ENCODE results near the gene TDRD7.
"Not testable (repeated sequence)": the region's sequence is repeated elsewhere in the genome, so short reads cannot be mapped to it uniquely, and the experiment has no call there.

TDRD7 gene

GRCh38 chr9:97475059-97475458 lies 63.2 kb downstream of the TDRD7 start:
- no peak for DNase-seq (ENCODE audit: low read depth)

DNA sequence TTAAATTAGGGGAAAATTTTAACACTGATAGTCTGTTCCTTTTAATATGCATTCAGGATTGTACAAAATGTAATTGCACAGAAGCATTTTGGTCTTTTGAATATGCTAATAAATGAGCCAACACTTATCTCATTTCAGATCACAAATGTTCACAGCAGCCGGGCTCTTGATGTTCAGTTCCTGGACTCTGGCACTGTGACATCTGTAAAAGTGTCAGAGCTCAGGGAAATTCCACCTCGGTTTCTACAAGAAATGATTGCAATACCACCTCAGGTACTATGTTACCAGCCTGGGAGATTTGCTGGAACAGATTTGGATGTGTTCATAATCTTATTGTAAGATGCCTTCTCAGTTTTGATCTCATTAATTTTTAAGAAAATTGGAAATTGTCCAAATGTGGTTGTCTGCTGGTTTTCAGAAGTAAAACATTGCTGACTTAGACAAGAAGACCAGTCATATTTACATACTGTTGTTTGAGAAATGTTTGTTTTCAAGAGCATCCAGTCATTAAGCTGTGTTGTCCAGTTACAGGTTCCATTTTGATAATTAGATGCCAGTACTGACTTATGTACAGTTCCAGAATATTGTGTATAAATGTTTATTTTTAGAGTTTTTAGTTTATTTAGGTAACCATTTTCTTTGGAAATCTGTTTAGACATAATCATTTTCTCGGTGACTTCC lies 66.5 kb downstream of the TDRD7 start:
- no peak for DNase-seq (ENCODE audit: low read depth)

DNA sequence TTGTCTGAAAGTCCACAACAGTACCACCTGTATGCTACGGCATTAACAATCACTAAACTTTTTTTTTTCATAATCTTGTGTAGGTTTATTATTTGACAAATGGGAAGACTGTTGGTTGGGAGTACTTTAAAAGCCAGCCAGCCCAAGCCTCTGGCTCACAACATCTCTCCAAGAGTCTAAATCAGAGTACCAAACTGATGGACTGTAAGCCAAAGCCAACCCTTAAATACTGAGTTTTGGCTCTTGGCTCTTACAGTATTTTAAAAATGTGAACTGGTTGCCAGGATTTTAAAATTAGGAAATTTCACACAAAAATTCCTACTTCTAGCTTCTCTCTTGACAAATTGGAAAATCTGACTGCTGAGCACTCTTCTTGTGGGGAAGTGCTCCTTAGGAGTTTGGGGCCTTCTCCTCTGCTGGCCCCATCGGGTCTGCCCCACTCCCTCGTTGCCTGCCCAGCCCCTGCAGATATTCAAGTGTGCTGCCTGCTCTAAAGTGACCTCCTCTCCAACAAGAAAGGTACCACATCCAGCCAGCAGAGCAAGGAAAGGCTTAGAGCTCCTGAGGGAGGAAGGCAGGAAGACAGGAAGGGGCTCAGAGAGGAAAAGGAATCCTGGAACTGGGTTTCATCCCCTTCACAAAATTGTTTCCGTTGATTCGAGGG lies 67.7 kb downstream of the TDRD7 start:
- no peak for DNase-seq (ENCODE audit: low read depth)

DNA sequence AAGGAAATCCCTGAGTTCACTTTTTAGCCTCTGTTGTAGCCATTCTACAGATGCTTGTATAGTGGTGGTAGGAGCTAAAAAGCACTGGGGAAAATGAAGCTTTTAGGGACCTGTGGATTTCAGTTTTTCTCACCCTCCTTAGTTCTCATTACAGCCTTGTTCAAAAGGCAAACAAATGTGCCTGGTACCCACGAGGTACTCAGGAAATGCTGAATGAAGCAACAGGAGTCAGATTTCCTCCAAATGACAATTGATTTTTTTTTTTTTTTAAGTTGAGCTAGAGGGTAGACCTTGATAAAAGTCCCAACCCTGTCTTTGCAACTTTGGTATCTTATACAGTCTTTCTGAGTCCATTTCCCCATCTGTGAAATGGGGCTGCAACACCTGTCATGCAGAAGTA lies 68.3 kb downstream of the TDRD7 start:
- no peak for DNase-seq (ENCODE audit: low read depth)

- no peak for DNase-seq (ENCODE audit: low read depth)
Observed at GRCh38 chr9:97480749-97481148, 68.9 kb downstream of the TDRD7 start.

GRCh38 chr9:97484134-97484533 lies 72.2 kb downstream of the TDRD7 start:
- no peak for DNase-seq (ENCODE audit: low read depth)

GRCh38 chr9:97487107-97487506 lies 75.2 kb downstream of the TDRD7 start:
- no peak for DNase-seq (ENCODE audit: low read depth)

DNA sequence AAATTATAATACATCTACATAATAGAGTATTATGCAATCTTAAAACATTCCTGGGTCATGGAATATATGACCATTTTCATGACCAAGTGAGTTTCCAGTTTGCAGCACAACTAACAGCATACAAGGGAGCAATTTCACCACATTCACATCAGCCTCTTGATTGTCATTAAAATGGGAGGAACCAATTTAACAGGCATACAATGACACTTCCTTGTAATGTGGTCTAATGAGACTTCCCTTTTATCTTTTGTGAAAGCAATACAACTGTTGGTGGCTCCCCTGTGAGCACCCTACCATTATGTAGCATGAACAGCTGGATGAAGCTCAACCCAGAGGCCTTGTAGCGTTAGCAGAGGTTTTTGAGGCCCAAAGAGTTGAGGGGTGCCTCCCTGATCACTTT lies 76.0 kb downstream of the TDRD7 start:
- no peak for DNase-seq (ENCODE audit: low read depth)

DNA sequence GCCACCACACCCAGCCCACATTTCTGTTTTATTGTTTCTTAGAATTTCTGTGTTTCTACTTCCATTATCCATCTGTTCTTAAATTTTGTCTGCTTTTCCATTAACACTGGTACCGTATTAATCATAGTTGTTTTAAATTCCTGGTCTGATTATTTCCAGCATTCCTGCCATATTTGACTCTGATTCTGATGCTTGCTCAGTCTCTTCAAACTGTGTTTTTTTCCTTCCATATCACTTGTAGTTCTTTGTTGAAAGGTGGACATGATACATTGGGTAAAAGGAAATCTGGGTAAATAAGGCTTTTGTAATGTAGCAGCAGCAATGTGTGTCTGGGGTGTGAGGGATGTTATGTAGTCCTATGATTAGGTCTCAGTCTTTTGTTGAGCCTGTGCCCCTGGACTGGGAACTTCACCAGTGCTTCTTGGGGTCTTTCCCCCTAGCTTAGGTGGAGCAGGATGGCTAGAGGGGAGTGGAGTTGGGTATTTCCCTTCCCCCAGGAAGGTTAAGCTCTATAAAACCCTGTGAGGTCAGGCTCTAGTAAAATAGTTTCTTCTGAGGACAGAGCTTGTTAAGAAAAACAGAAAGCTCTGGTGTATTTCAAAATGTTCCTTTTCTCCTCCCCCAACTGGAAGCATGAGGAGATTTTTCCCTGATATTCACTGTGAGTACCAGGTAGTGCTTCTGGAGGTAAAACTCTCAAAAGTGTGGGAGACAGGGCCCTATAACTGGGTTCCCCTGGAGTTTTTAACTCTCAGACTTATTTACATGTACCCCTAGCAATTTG lies 79.5 kb downstream of the TDRD7 start:
- DNase-seq (ENCODE audit: low read depth), result no peak

- not testable (repeated sequence) for DNase-seq (ENCODE audit: low read depth)
Observed at GRCh38 chr9:97497558-97498375, 85.9 kb downstream of the TDRD7 start.

DNA sequence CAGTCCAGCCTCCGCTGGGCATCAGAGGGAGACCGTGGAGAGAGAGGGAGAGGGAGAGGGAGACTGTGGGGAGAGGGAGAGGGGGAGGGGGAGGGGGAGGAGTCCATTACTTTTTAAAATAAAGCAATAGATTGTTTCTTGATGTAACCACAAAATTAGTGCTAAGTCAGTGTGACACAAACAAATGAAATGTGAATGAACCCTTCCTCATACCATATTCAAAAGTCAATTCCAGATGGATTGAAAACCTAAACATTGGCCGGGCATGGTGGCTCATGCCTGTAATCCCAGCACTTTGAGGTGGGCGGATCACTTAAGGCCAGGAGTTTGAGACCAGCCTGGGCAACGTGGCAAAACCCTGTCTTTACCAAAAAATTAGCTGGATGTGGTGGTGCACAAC lies 87.0 kb downstream of the TDRD7 start:
- DNase-seq (ENCODE audit: low read depth), result not testable (repeated sequence)

DNA sequence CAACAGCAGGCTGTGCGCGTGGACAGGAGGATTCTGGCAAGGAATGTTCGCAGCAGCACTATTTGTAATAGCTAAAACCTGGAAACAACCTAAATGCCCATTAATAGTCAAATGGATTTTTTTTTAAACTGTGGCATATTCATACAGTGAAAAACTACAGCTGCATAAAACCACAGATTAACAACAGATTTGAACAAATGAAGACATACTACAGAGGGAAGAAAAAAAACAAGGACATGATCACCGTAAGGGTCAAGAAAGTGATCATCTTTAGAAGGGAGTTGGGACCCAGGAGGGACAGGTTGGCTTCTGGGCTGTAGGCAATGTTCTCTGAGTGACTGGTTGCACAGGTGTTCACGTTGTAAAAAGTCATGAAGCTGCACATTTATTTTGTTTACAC lies 88.4 kb downstream of the TDRD7 start:
- DNase-seq (ENCODE audit: low read depth), result no peak

GRCh38 chr9:97500765-97501176 lies 88.9 kb downstream of the TDRD7 start:
- DNase-seq (ENCODE audit: low read depth), result no peak

GRCh38 chr9:97501177-97501971 lies 89.5 kb downstream of the TDRD7 start, which contains the start of gene TMOD1:
TSS of gene TMOD1 (plus strand) at chr9:97501666. CDS start at chr9:97524189, 22,523 bp downstream.
- no peak for DNase-seq (ENCODE audit: low read depth)

DNA sequence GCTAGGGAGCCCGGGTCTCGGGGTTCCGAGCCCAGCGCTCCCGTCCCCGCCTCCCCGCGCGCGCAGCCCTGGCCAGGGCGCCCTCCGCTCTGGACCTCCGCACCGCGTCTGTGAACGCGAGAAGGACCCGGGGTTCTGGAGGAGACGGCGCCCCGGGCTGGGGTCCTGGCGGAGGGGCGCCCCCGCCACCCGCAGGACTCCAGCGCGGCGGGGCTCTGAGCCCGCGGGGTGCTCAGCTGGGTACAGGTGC lies 90.0 kb downstream of the TDRD7 start:
- no peak for DNase-seq (ENCODE audit: low read depth)

DNA sequence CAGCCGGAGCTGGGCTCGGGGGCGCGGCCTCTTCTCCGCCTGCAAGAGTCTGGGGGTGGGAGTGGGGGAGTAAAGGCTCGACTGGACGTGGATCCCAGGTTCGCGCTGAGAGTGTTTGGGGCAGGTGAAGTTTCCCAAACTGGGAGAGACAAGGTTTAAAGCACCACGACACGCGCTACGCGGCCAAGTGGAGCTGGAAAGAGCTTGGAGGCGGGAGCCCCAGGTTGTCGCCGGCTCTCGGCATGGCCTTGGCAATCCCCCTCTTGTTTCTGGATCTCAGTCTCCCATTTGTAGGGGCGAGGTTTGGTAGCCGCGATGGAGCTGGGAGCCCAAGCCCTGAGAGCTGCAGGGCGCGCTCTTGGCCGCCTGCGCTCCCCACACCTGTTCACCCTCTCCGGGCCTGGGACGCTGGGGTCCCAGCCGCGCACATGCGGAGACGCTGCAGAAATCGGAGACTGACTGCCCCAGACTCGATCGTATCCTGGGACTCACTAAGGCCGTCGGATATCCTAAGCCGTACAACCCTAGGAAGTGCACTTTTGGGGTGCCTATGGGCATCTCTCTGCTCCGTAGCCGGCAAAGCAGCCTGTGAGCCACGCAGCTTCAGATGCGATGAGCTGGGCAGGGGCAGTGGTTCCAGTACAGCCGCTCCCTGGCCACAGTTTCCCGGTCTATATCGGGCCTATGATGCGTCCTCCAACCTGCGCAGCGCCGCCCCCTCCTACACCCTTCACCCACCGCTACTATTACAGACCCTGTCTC lies 90.5 kb downstream of the TDRD7 start:
- no peak for DNase-seq (ENCODE audit: low read depth)

- DNase-seq (ENCODE audit: low read depth), result no peak
Observed at GRCh38 chr9:97502984-97503861, 91.3 kb downstream of the TDRD7 start.

DNA sequence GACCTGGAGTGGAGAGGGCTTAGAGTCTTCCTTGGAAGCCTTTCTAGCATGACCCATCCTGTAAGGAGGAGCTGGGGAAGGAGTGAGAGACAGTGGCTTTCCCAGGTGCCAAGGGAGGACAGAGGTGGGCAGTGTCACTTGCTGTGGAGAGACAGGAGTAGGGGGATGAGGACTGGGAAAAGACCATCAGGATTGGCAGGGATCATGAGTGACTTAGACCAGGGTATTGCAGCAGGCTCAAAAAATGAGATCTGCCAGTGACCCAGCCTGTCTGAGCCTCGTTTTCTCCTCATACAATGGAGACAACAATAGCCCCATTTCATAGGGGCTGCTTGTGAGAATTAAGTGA lies 91.9 kb downstream of the TDRD7 start:
- no peak for DNase-seq (ENCODE audit: low read depth)

DNA sequence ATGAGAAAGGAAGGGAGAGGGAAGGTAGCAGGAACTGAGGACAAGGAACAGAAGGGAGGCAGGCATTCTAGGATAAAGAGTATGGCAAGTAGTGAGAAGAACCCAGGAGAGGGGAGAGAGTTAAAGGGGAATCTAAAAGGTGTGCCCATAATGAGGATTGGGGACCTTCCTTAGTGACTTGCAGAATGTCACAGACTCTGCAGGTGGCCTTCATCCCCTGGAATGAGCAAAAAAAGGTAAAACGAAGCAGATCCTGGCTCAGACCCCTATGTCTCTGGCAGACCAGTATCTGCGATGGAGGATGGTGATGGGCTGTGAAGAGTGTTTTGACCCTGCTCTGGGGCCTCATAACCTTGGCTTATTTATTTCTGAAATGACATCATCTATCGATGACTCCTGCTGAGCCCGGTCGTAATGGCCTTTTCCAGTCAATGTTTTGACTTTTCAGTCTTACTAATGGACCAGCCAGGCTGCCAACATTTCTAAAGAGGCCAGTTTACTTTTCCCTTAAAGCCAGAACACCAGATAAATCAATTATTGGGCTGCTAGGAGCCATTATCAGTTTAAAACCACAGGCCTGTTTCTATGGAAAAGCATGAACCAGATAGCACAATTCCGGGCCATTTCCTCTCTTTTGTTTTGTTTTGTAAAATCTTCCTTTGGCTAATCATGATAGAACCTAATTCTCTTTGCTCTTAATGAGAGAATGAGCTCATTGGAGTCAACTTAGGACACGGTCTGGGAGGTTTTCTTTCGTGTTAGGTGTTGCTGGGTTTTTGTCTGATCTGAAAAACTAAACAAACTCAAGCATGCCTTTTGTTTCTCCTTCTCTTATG lies 92.7 kb downstream of the TDRD7 start:
- no peak for DNase-seq (ENCODE audit: low read depth)
